Keratinocyte (primary cell): ENCODE results near the gene POLR3F.

ENCODE experiments used
- CTCF ChIP-seq, 3 experiments: IDR thresholded peaks in 1 of 3; conservative IDR thresholded peaks in 1 of 3; optimal IDR thresholded peaks in 1 of 3; 2 replicates in 2 of 3; 3 replicates in 1 of 3; pipeline versions ENCODE3 to v1.5.1; 2011; ENCODE audit warnings: low read length in 3 of 3, mild to moderate bottlenecking in 3 of 3, moderate library complexity in 2 of 3, control low read depth in 1 of 3, inconsistent platforms in 1 of 3; ENCODE audit not compliant: insufficient read depth in 2 of 3; ENCODE audit errors: extremely low read depth in 1 of 3
- EZH2 ChIP-seq: IDR thresholded peaks from one replicate; pipeline ENCODE4 v1.6.1; 2012; ENCODE audit warnings: inconsistent platforms, mild to moderate bottlenecking, low read length, moderate library complexity

GRCh38 chr20:18515973-18516372 lies 48.8 kb downstream of the POLR3F start:
- TF ChIP-seq CTCF (optimal IDR thresholded peaks at IDR 0.05 in 1 of 3, IDR thresholded peaks at IDR 0.05 in 1 of 3, conservative IDR thresholded peaks at IDR 0.05 in 1 of 3; ENCODE audit: extremely low read depth in 1 of 3, insufficient read depth in 2 of 3, low read length in 3 of 3) (no peak), EZH2 (no peak)
